Mesodermal cell (in vitro differentiated cells): ENCODE data around the gene LRRC63.

Source experiments
- H3K27ac ChIP-seq: 2 replicates; pipeline ENCODE4 v1.7.0; 2013; ENCODE audit warnings: mild to moderate bottlenecking, low read depth, low read length, moderate library complexity; ENCODE audit not compliant: severe bottlenecking
- H3K36me3 ChIP-seq: 2 replicates; pipeline ENCODE4 v1.7.1; 2013; ENCODE audit warnings: mild to moderate bottlenecking, low read length, moderate library complexity; ENCODE audit not compliant: control insufficient read depth, insufficient read depth
- H3K4me1 ChIP-seq: one replicate; pipeline ENCODE4 v1.7.1; 2013; ENCODE audit warnings: mild to moderate bottlenecking, low read length; ENCODE audit not compliant: insufficient read depth, control insufficient read depth, poor library complexity, severe bottlenecking
- H3K4me3 ChIP-seq: 2 replicates; pipeline ENCODE4 v1.7.0; 2013; ENCODE audit warnings: low read length, control low read depth, mild to moderate bottlenecking; ENCODE audit not compliant: insufficient read depth, poor library complexity, severe bottlenecking; ENCODE audit errors: extremely low read depth
- H3K9me3 ChIP-seq: 2 replicates; pipeline ENCODE4 v1.7.1; 2013; ENCODE audit warnings: mild to moderate bottlenecking, low read length, moderate library complexity; ENCODE audit not compliant: control insufficient read depth
- WGBS, 2 experiments: methylation state at CpG; one replicate each; pipeline ENCODE4 v1.1.5; 2013; ENCODE audit warnings: missing lambda C conversion rate in 2 of 2; ENCODE audit not compliant: insufficient coverage in 2 of 2; 5-methylcytosine and 5-hydroxymethylcytosine counted together

LRRC63 gene

DNA sequence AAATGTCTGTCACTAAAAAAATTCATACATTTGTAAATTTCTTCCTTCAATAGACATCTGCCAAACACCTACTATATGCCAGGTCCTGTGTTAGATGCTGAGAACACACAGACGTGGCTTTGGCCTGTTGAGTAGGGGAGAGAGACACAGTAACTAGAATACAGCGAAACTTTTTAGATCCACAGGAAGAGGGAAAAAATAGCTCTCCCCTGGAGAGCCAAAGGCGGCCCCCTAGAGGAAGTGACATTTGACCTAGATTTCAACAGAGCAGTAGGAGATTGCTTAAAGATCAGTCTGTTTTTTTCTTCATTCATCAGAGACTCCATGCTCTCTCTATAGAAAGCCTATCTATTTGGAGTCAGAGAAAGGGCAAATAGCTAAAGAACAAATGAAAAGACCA is 41.0 kb upstream of the LRRC63 start:
- peaks cover 5% of the 10 kb centered on the region for H3K4me1 ChIP-seq
- WGBS, 2 experiments: 31 to 56% methylated on average over 2 of the region's 3 CpGs

DNA sequence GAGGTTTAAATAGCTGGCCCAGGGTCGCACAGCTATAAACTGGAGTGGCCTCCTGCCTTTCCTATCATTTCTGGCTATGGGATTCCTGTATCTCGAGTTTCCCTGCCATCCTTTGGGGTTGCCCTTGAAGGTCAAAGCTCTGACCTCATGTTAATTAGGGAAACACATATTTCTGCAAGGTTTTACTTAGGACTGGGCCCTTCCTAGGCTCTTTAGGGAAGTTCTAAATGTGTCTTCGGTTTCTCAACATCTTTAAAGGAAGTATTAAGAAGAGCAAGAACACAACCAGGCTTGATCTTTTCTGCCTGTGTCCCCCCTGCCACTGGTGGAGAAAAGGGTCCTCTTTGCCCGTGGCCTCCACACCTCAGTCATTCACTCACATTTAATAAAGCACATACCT is 40.5 kb upstream of the LRRC63 start:
- Histone ChIP-seq H3K9me3 (no peaks in the 10 kb centered on the region), H3K4me1 (peaks cover 5% of the 10 kb centered on the region), H3K36me3 (no peaks in the 10 kb centered on the region), H3K27ac (no peak overlapping the region), H3K4me3 (no peak overlapping the region)
- WGBS, 2 experiments: 73 to 83% methylated on average over 2 of the region's 4 CpGs

More for the DNA sequence above, 41.0 kb upstream of the LRRC63 start:
- H3K36me3 ChIP-seq: no peaks in the 10 kb centered on the region
- no peak overlapping the region for H3K4me3 ChIP-seq
- H3K9me3 ChIP-seq: no peaks in the 10 kb centered on the region
- H3K27ac ChIP-seq: no peak overlapping the region

DNA sequence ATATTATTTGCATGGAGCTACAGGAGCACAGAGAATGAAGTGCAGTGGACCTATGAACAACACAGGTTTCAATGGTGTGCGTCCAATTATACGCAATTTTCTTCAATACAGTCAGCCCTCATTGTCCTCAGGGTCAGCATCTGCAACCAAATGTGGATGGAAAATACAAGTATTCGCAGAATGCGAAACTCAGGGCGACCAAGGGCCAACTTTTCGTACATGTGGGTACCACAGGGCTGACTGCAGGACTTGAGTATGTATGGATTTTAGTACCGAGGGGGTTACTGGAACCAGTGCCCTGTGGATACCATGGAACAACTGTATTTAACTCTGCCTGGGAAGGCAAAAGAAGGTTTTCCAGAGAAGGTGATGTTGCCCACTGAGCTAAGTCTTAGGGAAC is 40.0 kb upstream of the LRRC63 start:
- Histone ChIP-seq H3K27ac (no peak overlapping the region), H3K4me1 (peaks cover 5% of the 10 kb centered on the region), H3K4me3 (no peak overlapping the region), H3K36me3 (no peaks in the 10 kb centered on the region), H3K9me3 (no peaks in the 10 kb centered on the region)
- WGBS, 2 experiments: 92 to 94% methylated on average over 7 of the region's 7 CpGs

DNA sequence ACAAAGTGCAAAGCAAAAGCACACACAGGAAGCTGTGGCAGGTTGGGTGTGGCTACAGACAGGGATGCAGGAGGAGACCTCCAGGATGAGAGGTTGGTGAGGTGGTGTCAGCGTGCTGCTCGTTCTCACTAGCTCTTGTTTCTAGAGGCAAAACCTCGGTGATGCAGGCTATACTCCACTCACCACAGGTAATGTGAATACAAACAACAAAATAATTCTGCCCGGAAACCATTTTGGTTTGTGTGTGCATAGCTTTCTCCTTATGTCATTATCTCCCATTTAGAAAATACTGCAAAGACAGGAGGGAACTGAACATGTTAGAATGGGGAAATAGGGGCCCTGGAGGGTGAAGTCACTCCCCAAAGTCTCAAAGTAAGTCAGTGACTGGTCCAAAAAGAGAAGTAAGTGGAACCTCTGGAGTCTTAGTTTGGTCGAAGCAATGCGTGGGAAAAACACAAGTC is 39.2 kb upstream of the LRRC63 start:
- Histone ChIP-seq H3K4me3 (no peak overlapping the region), H3K4me1 (peaks cover 5% of the 10 kb centered on the region), H3K27ac (no peak overlapping the region), H3K36me3 (no peaks in the 10 kb centered on the region), H3K9me3 (no peaks in the 10 kb centered on the region)
- 89 to 93% methylated on average over 3 of the region's 6 CpGs for WGBS, 2 experiments

DNA sequence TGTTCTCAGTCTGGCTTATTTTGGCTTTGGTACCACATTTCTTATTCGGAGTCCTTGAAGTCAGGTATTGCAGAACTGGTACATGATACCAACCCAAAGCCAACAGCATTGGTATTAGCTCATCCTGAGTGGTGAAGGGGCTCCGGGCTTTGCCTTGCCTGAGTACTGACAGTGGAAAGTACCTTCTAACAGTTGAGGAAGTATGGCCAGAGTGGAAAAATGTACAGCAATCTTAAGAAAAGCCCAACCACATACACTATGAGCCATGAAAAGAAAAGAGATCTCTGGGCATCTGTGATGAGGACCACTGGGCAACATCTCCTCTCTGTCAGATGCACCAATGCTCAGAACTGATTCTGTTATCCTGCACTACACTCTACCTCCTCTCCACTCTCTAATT is 38.1 kb upstream of the LRRC63 start:
- 100% methylated on average over 2 of the region's 2 CpGs; no CpG with 5 or more reads in 1 of the 2 experiments for WGBS, 2 experiments

DNA sequence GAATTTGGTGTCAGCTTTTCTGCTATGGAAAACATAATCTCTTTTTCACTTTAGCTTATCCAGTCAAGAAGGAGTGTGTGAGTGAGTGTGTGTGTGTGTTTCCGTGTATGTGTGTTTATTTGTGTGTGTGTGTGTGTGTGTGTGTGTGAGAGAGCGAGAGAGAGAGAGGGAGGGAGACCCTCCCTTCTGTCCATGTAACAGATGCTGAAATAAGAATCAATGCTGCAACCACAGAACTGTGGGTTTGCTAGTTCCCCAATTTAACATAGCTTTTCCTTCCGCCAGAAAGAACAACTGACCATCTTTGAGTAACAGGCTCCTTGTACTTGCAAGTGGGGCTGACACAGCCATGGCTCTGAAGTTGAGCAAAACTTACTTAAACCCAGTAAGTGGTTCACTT is 35.0 kb upstream of the LRRC63 start:
- 71 to 100% methylated on average over 1 of the region's 3 CpGs for WGBS, 2 experiments

More for the DNA sequence above, 38.1 kb upstream of the LRRC63 start:
- H3K4me3 ChIP-seq: no peak overlapping the region
- no peak overlapping the region for H3K27ac ChIP-seq
- H3K9me3 ChIP-seq: no peaks in the 10 kb centered on the region
- H3K4me1 ChIP-seq: peaks cover 5% of the 10 kb centered on the region
- H3K36me3 ChIP-seq: no peaks in the 10 kb centered on the region

DNA sequence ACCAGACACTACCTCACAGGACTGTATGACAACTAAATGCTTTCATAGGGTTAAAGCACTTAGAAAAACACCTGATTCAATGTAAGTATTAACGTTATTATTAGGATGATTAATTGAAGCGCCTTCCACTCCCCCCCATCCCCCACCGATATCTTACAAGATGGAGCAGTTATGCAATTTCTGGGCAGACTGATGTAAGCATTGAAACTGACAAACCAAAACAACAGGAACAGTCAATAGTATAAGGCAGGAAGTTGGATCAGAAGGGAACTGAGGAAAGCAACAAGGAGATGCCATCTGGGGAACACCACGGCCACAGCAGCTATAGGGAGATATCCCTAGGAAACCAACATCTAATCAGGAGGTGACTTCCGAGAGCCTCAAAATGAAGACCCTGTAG is 33.6 kb upstream of the LRRC63 start:
- Histone ChIP-seq H3K27ac (no peak overlapping the region), H3K36me3 (no peaks in the 10 kb centered on the region), H3K9me3 (no peaks in the 10 kb centered on the region), H3K4me1 (peaks cover 6% of the 10 kb centered on the region), H3K4me3 (no peak overlapping the region)
- WGBS, 2 experiments: 100% methylated on average over 2 of the region's 5 CpGs; no CpG with 5 or more reads in 1 of the 2 experiments

More for the DNA sequence above, 35.0 kb upstream of the LRRC63 start:
- Histone ChIP-seq H3K36me3 (no peaks in the 10 kb centered on the region), H3K9me3 (no peaks in the 10 kb centered on the region), H3K27ac (no peak overlapping the region), H3K4me1 (peaks cover 3% of the 10 kb centered on the region), H3K4me3 (no peak overlapping the region)

DNA sequence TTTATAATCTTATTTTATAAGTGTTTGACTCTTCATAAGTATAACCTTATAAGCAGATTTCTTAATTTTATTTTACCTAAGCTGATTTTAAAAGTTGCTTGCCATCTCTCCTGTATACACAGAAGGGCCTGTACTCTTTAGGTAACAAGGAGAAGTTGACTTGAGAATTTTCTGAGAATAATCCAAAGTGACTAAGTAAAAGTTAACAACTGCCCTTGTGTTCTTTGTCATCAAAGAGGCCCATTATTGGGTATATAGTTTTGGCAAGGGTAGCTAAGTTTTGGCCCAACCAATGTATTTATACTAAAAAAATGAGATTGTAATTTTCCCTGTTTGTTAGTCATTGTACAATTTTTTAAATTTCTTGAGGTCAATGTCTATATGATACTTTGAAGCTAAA is 32.9 kb upstream of the LRRC63 start:
- Histone ChIP-seq H3K4me1 (peaks cover 6% of the 10 kb centered on the region), H3K36me3 (no peaks in the 10 kb centered on the region), H3K9me3 (no peaks in the 10 kb centered on the region), H3K4me3 (no peak overlapping the region), H3K27ac (no peak overlapping the region)

DNA sequence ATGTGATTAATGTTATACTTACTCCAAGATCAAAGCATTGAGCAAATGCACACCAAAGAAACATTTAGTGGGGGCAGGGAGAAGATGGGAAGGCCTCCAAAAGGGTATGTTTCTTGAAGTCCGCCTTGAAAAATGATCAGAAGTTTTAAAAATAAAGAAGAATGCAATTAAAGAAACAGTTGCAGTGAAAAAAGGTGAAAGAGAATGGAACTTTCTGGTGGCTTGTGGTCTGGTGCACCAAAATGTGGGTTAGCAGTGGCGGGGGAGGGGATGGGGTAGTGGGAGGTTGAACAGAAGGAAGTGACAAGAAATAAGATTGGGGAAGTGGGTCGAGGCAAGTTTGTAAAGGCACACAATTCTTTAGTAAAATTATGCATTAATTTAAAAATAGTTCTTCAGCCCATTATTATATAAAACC is 32.2 kb upstream of the LRRC63 start:
- no peaks in the 10 kb centered on the region for H3K36me3 ChIP-seq
- H3K4me3 ChIP-seq: no peak overlapping the region
- H3K27ac ChIP-seq: no peak overlapping the region
- 100% methylated on average over 1 of the region's 3 CpGs for WGBS, 2 experiments
- H3K4me1 ChIP-seq: peaks cover 6% of the 10 kb centered on the region
- H3K9me3 ChIP-seq: no peaks in the 10 kb centered on the region

DNA sequence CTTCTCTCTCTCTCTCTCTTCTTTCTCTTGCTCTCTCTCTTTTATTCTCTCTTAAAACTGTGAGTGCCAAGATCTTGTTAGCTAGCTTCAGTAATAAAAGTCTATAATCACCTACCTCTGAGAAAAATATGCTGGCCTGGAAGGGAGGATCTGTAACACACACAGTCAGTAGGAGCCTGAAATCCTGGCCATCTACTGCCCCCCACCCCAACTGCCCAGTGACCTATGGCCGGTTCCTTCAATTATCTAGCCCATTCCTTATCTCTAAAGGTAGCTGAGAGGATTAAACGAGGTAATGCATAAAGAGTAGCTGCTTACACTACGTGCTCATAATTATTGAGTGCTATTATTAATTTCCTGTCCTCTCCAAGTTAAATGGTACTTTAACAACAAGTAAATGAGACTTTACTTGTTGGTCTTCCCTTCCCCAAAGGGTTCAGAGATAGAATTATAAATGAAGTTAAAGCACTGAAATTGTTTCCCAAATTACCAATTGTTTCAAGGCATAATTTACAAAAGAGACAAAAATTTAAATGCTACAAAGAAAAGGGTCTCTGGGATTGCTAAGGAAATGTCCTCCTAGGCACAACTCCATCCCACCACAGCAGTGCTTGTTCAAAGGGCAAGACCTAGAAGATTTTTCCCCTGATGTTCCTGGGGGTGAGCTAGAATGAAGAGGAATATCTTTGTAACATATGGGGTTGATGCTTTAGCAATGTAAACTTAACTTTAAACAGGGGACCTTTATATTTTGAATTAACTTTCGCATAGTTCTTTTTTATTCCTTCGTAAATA is 31.6 kb upstream of the LRRC63 start:
- no CpG with 5 or more reads among the region's 5 CpGs for WGBS, 2 experiments

DNA sequence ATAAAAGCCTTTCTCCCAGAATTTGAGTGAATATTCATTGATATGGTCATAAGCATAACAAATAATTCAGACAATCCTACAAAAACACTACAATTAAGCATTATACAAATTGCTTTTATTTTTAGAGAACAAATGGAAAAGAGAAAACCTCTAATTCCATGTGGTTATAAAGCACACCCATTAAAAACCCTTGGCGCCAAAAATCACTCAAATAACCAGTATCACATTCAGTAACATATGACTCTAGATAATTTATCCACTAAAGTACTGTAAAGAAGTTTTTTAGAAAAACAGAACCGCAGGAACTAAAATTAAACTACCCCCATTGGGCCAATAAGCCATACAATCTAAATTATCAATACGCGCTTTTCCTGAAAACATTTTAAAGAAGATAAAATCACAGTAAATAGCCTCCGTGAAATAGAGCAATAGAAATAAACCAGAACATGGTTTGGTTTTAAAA is 30.3 kb upstream of the LRRC63 start:
- Histone ChIP-seq H3K4me3 (no peak overlapping the region), H3K27ac (no peak overlapping the region), H3K36me3 (no peaks in the 10 kb centered on the region), H3K9me3 (no peaks in the 10 kb centered on the region), H3K4me1 (peaks cover 6% of the 10 kb centered on the region)
- WGBS, 2 experiments: no CpG with 5 or more reads among the region's 5 CpGs

More for the DNA sequence above, 31.6 kb upstream of the LRRC63 start:
- no peak overlapping the region for H3K27ac ChIP-seq
- no peaks in the 10 kb centered on the region for H3K9me3 ChIP-seq
- peaks cover 6% of the 10 kb centered on the region for H3K4me1 ChIP-seq
- no peaks in the 10 kb centered on the region for H3K36me3 ChIP-seq
- H3K4me3 ChIP-seq: no peak overlapping the region
